ENCODE measurements around the gene SCCPDH.

SCCPDH gene

DNA sequence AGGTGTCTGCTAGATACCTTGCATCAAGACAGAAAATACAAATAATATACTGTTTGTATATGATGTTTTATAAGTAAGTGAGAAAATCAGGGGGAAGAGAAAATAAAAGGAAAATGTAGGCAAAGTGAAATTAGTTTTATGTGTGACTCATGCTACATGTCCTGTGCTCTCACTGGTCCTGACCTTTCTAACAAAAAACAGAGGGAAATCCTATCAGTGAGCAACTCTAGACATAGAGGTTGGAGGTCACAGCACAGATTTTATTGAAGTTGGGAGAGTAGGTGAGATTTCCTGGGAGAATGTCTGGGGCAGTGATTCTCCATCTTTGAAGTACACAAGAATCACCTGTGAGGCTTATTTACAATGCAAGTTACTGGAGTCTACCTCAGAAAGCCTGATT lies 9.5 kb downstream of the SCCPDH start:
- H4K8ac ChIP-seq (ENCODE audit: low read depth, low read length) = no peak overlapping the region
- peaks cover 10 to 11% of the 10 kb centered on the region in 2 experiments for H3K36me3 ChIP-seq (ENCODE audit: control insufficient read depth in 1 of 2, insufficient read depth in 2 of 2, low read length in 2 of 2)
- no peak overlapping the region for H4K91ac ChIP-seq (ENCODE audit: low read depth, low read length)
- no peaks in the 10 kb centered on the region for H3K27me3 ChIP-seq (ENCODE audit: insufficient read depth, low read length)
- no peak overlapping the region for H4K12ac ChIP-seq (ENCODE audit: low read depth, low read length)
- peaks cover 8% of the 10 kb centered on the region for H3K9me3 ChIP-seq (ENCODE audit: insufficient read depth, low read depth, low read length)
- H3K14ac ChIP-seq (ENCODE audit: low read length) = no peak overlapping the region
- H3K4me2 ChIP-seq (ENCODE audit: low read length) = no peak overlapping the region
- no peak overlapping the region for H2BK120ac ChIP-seq (ENCODE audit: insufficient read depth, low read length, poor library complexity)
- no peak overlapping the region for H3K4ac ChIP-seq (ENCODE audit: low read depth, low read length)
- no peak overlapping the region for H3K23ac ChIP-seq (ENCODE audit: low read length)
- H3K9ac ChIP-seq (ENCODE audit: low read length) = no peak overlapping the region
- no peak overlapping the region for H2BK12ac ChIP-seq (ENCODE audit: low read length)
- no peak overlapping the region for H2AFZ ChIP-seq (ENCODE audit: insufficient read depth, low read length, poor library complexity)
- H2BK5ac ChIP-seq (ENCODE audit: low read depth, low read length, poor library complexity) = no peak overlapping the region
- no peaks in the 10 kb centered on the region for H3K4me1 ChIP-seq (ENCODE audit: control insufficient read depth in 1 of 2, insufficient read depth in 2 of 2, low read length in 2 of 2)
- no peak overlapping the region for H3K27ac ChIP-seq (ENCODE audit: low read depth, low read length)
- H3K79me1 ChIP-seq (ENCODE audit: low read length) = no peaks in the 10 kb centered on the region
- H3K4me3 ChIP-seq (ENCODE audit: low read depth, low read length) = no peak overlapping the region
- no peak for DNase-seq
- no peak overlapping the region for H3K18ac ChIP-seq (ENCODE audit: low read length)
- no peaks in the 10 kb centered on the region for H3K79me2 ChIP-seq (ENCODE audit: control insufficient read depth, insufficient read depth, low read length, poor library complexity)
- no peak overlapping the region for H2AK5ac ChIP-seq (ENCODE audit: low read length)

DNA sequence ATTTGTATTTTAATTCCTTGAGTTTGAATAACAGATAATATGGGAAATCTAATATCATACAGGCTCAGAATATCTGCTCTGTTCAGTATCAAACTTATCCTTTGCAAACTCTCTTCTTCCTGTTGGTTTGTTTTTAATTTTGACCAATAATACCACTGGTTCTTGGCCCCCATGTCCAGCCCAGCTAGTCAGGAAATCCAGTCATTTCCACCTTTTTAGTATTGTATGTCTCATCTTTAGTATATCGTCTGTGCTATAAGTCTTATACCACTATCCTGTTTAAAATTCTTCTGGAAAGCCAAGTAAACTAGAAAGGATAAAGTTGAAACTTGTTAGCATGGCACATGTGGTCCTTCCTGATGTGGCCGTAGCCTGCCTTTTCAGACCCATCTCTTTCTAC lies 10.7 kb downstream of the SCCPDH start:
- H3K4me1 ChIP-seq (ENCODE audit: control insufficient read depth in 1 of 2, insufficient read depth in 2 of 2, low read length in 2 of 2) = no peaks in the 10 kb centered on the region
- no peak overlapping the region for H2AFZ ChIP-seq (ENCODE audit: insufficient read depth, low read length, poor library complexity)
- H3K27ac ChIP-seq (ENCODE audit: low read depth, low read length) = no peak overlapping the region
- H3K4me2 ChIP-seq (ENCODE audit: low read length) = no peak overlapping the region
- no peak overlapping the region for H4K91ac ChIP-seq (ENCODE audit: low read depth, low read length)
- H3K4ac ChIP-seq (ENCODE audit: low read depth, low read length) = no peak overlapping the region
- H2BK120ac ChIP-seq (ENCODE audit: insufficient read depth, low read length, poor library complexity) = no peak overlapping the region
- H3K9me3 ChIP-seq (ENCODE audit: insufficient read depth, low read depth, low read length) = peaks cover 6% of the 10 kb centered on the region
- H2BK12ac ChIP-seq (ENCODE audit: low read length) = no peak overlapping the region
- no peak overlapping the region for H3K18ac ChIP-seq (ENCODE audit: low read length)
- no peaks in the 10 kb centered on the region for H3K79me2 ChIP-seq (ENCODE audit: control insufficient read depth, insufficient read depth, low read length, poor library complexity)
- no peak overlapping the region for H3K9ac ChIP-seq (ENCODE audit: low read length)
- H3K79me1 ChIP-seq (ENCODE audit: low read length) = no peaks in the 10 kb centered on the region
- H4K12ac ChIP-seq (ENCODE audit: low read depth, low read length) = no peak overlapping the region
- H3K36me3 ChIP-seq (ENCODE audit: control insufficient read depth in 1 of 2, insufficient read depth in 2 of 2, low read length in 2 of 2) = peaks cover 10 to 11% of the 10 kb centered on the region in 2 experiments
- no peak overlapping the region for H2BK5ac ChIP-seq (ENCODE audit: low read depth, low read length, poor library complexity)
- no peak for DNase-seq
- no peak overlapping the region for H3K4me3 ChIP-seq (ENCODE audit: low read depth, low read length)
- H3K23ac ChIP-seq (ENCODE audit: low read length) = no peak overlapping the region
- H4K8ac ChIP-seq (ENCODE audit: low read depth, low read length) = no peak overlapping the region
- no peak overlapping the region for H2AK5ac ChIP-seq (ENCODE audit: low read length)
- no peak overlapping the region for H3K14ac ChIP-seq (ENCODE audit: low read length)
- no peaks in the 10 kb centered on the region for H3K27me3 ChIP-seq (ENCODE audit: insufficient read depth, low read length)
- no CpG with 5 or more reads among the region's 2 CpGs for WGBS (ENCODE audit: extremely low coverage, insufficient coverage, insufficient read length)

DNA sequence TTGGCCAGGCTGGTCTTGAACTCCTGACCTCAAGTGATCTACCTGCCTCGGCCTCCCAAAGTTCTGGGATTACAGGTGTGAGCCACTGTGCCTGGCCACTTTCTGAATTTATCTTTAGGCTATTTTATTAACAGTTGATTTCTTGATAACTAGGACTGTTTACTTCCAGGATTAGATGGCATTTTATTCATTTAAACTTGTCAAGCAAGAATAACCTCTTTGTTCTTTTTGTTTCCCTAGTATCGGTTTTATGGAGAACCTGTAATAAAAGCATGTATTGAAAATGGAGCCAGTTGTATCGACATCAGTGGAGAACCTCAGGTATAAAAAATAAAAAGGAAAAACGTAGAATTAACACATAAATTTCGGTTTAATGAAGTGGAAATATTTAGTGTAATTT lies 11.5 kb downstream of the SCCPDH start:
- no peaks in the 10 kb centered on the region for H3K79me1 ChIP-seq (ENCODE audit: low read length)
- H3K23ac ChIP-seq (ENCODE audit: low read length) = no peak overlapping the region
- no peaks in the 10 kb centered on the region for H3K79me2 ChIP-seq (ENCODE audit: control insufficient read depth, insufficient read depth, low read length, poor library complexity)
- H3K4ac ChIP-seq (ENCODE audit: low read depth, low read length) = no peak overlapping the region
- H2BK5ac ChIP-seq (ENCODE audit: low read depth, low read length, poor library complexity) = no peak overlapping the region
- H3K27ac ChIP-seq (ENCODE audit: low read depth, low read length) = no peak overlapping the region
- peaks cover 2% of the 10 kb centered on the region for H3K9me3 ChIP-seq (ENCODE audit: insufficient read depth, low read depth, low read length)
- H3K9ac ChIP-seq (ENCODE audit: low read length) = no peak overlapping the region
- no peak overlapping the region for H4K12ac ChIP-seq (ENCODE audit: low read depth, low read length)
- no peak overlapping the region for H4K91ac ChIP-seq (ENCODE audit: low read depth, low read length)
- H2BK12ac ChIP-seq (ENCODE audit: low read length) = no peak overlapping the region
- no peak overlapping the region for H3K4me2 ChIP-seq (ENCODE audit: low read length)
- no peak overlapping the region for H2AFZ ChIP-seq (ENCODE audit: insufficient read depth, low read length, poor library complexity)
- no peaks in the 10 kb centered on the region for H3K4me1 ChIP-seq (ENCODE audit: control insufficient read depth in 1 of 2, insufficient read depth in 2 of 2, low read length in 2 of 2)
- WGBS (ENCODE audit: extremely low coverage, insufficient coverage, insufficient read length) = 100% methylated on average over 2 of the region's 5 CpGs
- no peak overlapping the region for H2AK5ac ChIP-seq (ENCODE audit: low read length)
- H4K8ac ChIP-seq (ENCODE audit: low read depth, low read length) = no peak overlapping the region
- no peak overlapping the region for H3K18ac ChIP-seq (ENCODE audit: low read length)
- H2BK120ac ChIP-seq (ENCODE audit: insufficient read depth, low read length, poor library complexity) = no peak overlapping the region
- no peak overlapping the region for H3K14ac ChIP-seq (ENCODE audit: low read length)
- no peaks in the 10 kb centered on the region for H3K27me3 ChIP-seq (ENCODE audit: insufficient read depth, low read length)
- DNase-seq = no peak
- H3K4me3 ChIP-seq (ENCODE audit: low read depth, low read length) = no peak overlapping the region
- peaks cover 6 to 8% of the 10 kb centered on the region in 2 experiments for H3K36me3 ChIP-seq (ENCODE audit: control insufficient read depth in 1 of 2, insufficient read depth in 2 of 2, low read length in 2 of 2)

DNA sequence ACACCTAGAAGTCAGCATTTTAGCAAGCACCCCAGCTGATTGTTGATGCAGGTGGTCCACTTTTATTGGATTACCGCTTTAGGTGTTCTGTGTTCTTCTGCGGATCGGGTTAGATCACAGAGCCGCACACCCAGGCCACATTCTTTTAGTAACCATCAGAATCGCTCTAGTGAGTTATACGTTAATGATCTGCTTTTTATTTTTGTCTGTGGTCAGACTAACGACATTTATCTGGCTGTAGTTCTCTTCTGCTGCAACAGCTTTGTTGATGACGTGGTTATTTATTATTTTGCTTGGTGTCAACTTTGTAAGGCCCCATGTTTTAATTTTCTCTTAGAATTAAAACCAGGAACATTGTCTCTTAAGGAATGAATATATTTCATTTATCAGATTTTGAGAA lies 18.2 kb downstream of the SCCPDH start:
- no peak overlapping the region for H3K23ac ChIP-seq (ENCODE audit: low read length)
- no peak for DNase-seq
- no peak overlapping the region for H3K4me3 ChIP-seq (ENCODE audit: low read depth, low read length)
- peaks cover 0 to under 1% of the 10 kb centered on the region in 2 experiments for H3K36me3 ChIP-seq (ENCODE audit: control insufficient read depth in 1 of 2, insufficient read depth in 2 of 2, low read length in 2 of 2)
- H3K18ac ChIP-seq (ENCODE audit: low read length) = no peak overlapping the region
- no peaks in the 10 kb centered on the region for H3K79me2 ChIP-seq (ENCODE audit: control insufficient read depth, insufficient read depth, low read length, poor library complexity)
- H3K4me1 ChIP-seq (ENCODE audit: control insufficient read depth in 1 of 2, insufficient read depth in 2 of 2, low read length in 2 of 2) = no peaks in the 10 kb centered on the region
- no peak overlapping the region for H3K14ac ChIP-seq (ENCODE audit: low read length)
- no peak overlapping the region for H3K27ac ChIP-seq (ENCODE audit: low read depth, low read length)
- H4K91ac ChIP-seq (ENCODE audit: low read depth, low read length) = no peak overlapping the region
- H3K4ac ChIP-seq (ENCODE audit: low read depth, low read length) = no peak overlapping the region
- H3K79me1 ChIP-seq (ENCODE audit: low read length) = no peaks in the 10 kb centered on the region
- no peak overlapping the region for H3K9ac ChIP-seq (ENCODE audit: low read length)
- WGBS (ENCODE audit: extremely low coverage, insufficient coverage, insufficient read length) = no CpG with 5 or more reads among the region's 8 CpGs
- no peak overlapping the region for H2BK5ac ChIP-seq (ENCODE audit: low read depth, low read length, poor library complexity)
- H4K8ac ChIP-seq (ENCODE audit: low read depth, low read length) = no peak overlapping the region
- no peak overlapping the region for H2AFZ ChIP-seq (ENCODE audit: insufficient read depth, low read length, poor library complexity)
- H2AK5ac ChIP-seq (ENCODE audit: low read length) = no peak overlapping the region
- no peak overlapping the region for H2BK120ac ChIP-seq (ENCODE audit: insufficient read depth, low read length, poor library complexity)
- H2BK12ac ChIP-seq (ENCODE audit: low read length) = no peak overlapping the region
- no peak overlapping the region for H4K12ac ChIP-seq (ENCODE audit: low read depth, low read length)
- no peaks in the 10 kb centered on the region for H3K27me3 ChIP-seq (ENCODE audit: insufficient read depth, low read length)
- peaks cover 3% of the 10 kb centered on the region for H3K9me3 ChIP-seq (ENCODE audit: insufficient read depth, low read depth, low read length)
- H3K4me2 ChIP-seq (ENCODE audit: low read length) = no peak overlapping the region

Data from trophoblast cell (in vitro differentiated cells and primary cell).